BE2C (cell line): Measurements from ENCODE around the gene BNIP2.
"Not testable (repeated sequence)": the region's sequence is repeated elsewhere in the genome, so short reads cannot be mapped to it uniquely, and the experiment has no call there.

Experiments used
- DNase-seq: peaks from one replicate; pipeline ENCODE4 v3.0.0-alpha.2; 2020
- H3K27me3 ChIP-seq: fragments of 250-450 bp; sonication (Bioruptor Pico); 2 replicates; pipeline ENCODE4 v1.5.1; 2020; ENCODE audit warnings: mild to moderate bottlenecking
- H3K36me3 ChIP-seq: fragments of 250-450 bp; sonication (Bioruptor Pico); 2 replicates; pipeline ENCODE4 v1.5.1; 2020; ENCODE audit warnings: mild to moderate bottlenecking
- H3K4me1 ChIP-seq: fragments of 250-450 bp; sonication (Bioruptor Pico); 2 replicates; pipeline ENCODE4 v1.5.1; 2020
- H3K4me3 ChIP-seq: 2 replicates; pipeline ENCODE4 v1.5.1; 2011; ENCODE audit warnings: low read depth, low read length
- H3K9me3 ChIP-seq: fragments of 250-450 bp; sonication (Bioruptor Pico); 2 replicates; pipeline ENCODE4 v1.5.1; 2020
- TF ChIP-seq, protein P1 (sequence below): IDR thresholded peaks from 2 replicates; pipeline ENCODE4 v1.5.1; 2012; ENCODE audit warnings: mild to moderate bottlenecking, low read depth, low read length

Gene BNIP2

DNA sequence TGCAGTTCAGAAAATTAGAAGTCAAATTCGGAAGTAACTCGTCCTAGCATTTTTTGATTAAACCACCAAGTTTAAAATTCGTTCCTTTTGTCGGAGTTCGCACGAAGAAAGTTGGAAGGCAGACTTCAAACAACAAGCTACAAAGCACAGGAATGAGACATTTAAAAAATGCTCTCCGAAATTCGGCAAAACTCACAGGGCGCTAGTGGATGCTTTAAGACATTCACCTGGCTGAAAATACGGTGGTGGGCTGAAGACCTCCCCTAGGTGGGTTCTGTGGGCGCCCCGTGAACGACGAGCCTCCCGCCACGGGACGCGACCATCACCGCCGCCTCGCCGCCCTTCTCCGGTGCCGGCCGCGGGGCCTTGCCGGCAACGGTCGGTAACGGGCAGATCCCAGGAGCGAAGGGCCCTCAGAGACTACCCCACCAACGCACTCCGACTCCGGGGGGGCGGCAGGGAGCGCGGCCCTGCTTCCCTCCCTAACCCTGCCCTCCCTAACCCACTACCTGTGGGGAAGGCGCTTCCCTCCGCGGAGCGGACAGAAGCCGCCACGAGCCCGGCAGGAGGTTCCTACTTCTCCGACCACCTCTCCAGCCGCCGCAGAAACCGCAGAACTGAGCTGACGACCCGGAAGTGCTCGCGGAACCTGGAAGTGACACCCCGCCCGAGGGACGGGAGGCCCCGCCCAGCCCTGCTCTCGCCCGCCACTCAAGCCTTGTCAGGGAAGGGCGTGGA lies 32.1 kb downstream of the BNIP2 start, which contains the start of gene GTF2A2:
Gene GTF2A2, minus strand, starts transcription at position 619 of the 738 bp plus-strand sequence. CDS start 5,238 bp downstream, outside the sequence.
- H3K4me1 ChIP-seq, result no peaks in the 10 kb centered on the region
- no peaks in the 10 kb centered on the region for H3K9me3 ChIP-seq
- TF ChIP-seq, protein P1, sequence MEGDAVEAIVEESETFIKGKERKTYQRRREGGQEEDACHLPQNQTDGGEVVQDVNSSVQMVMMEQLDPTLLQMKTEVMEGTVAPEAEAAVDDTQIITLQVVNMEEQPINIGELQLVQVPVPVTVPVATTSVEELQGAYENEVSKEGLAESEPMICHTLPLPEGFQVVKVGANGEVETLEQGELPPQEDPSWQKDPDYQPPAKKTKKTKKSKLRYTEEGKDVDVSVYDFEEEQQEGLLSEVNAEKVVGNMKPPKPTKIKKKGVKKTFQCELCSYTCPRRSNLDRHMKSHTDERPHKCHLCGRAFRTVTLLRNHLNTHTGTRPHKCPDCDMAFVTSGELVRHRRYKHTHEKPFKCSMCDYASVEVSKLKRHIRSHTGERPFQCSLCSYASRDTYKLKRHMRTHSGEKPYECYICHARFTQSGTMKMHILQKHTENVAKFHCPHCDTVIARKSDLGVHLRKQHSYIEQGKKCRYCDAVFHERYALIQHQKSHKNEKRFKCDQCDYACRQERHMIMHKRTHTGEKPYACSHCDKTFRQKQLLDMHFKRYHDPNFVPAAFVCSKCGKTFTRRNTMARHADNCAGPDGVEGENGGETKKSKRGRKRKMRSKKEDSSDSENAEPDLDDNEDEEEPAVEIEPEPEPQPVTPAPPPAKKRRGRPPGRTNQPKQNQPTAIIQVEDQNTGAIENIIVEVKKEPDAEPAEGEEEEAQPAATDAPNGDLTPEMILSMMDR, result no peak
- peaks cover 24% of the 10 kb centered on the region for H3K36me3 ChIP-seq
- peak within 1 kb of the TSS; percentile 86 for H3K4me3 ChIP-seq
- no peaks in the 10 kb centered on the region for H3K27me3 ChIP-seq
- peak; percentile 96 for DNase-seq

DNA sequence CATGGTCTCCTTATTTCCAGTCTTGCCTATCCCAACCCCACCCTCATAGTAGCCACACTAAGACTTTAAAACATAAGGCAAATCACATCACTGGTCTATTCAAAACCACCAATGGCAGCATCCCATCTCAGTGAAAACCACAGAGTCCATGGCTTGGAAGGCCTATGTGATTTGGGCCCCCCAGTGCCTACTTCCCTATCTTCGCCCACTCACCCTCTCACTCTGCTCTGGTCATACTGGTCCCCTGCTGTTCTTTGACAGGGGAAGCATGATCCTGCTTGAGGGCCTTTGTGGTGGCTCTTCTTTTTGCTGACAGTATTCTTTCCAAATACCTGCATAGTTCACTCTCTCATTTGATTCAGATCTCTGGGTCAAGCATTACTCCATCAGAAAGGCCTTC lies 35.1 kb downstream of the BNIP2 start:
- Histone ChIP-seq H3K27me3 (no peaks in the 10 kb centered on the region), H3K4me1 (no peaks in the 10 kb centered on the region), H3K4me3 (no peak overlapping the region), H3K36me3 (peaks cover 50% of the 10 kb centered on the region), H3K9me3 (no peaks in the 10 kb centered on the region)
- DNase-seq, result no peak
- TF ChIP-seq, protein P1, result no peak

DNA sequence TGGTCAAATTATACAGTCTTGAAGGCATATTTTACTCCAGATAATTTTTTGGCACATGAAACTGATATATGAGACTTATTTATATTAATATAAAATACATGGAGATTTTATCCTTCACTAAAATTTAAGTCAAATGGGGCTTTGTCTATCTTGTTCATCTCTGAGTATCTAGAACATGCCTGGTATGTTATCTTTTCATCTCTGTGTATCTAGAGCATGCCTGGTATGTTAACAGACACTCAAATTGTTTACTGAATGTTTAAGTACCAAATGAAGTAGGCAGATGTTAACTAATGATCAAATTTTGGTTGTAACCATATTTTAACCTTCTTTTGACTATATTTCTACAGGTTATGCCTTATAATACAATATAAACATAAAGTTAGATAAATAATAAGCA lies 39.5 kb downstream of the BNIP2 start:
- H3K4me3 ChIP-seq, result no peak overlapping the region
- H3K27me3 ChIP-seq, result no peaks in the 10 kb centered on the region
- H3K9me3 ChIP-seq, result no peaks in the 10 kb centered on the region
- H3K4me1 ChIP-seq, result no peaks in the 10 kb centered on the region
- no peak for DNase-seq
- TF ChIP-seq, protein P1, result no peak
- H3K36me3 ChIP-seq, result peaks cover 63% of the 10 kb centered on the region

DNA sequence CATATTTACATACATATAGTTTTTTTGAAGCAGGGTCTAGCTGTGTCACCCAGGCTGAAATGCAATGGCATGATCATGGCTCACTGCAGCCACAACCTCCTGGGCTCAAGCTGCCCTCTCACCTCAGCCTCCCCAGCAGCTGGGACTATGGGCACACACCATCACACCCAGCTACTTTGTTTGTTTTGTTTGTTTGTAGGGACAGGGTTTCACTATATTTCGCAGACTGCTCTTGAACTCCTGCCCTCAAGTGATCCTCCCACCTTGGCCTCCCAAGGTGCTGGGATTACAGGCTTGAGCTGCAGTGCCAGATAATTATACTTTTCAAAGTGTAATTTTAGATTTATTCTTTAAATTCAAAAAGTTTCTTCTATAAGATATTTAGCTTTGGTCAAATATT lies 42.0 kb downstream of the BNIP2 start:
- Histone ChIP-seq H3K27me3 (no peaks in the 10 kb centered on the region), H3K4me3 (no peak overlapping the region), H3K36me3 (peaks cover 50% of the 10 kb centered on the region), H3K4me1 (no peaks in the 10 kb centered on the region), H3K9me3 (no peaks in the 10 kb centered on the region)
- no peak for DNase-seq
- TF ChIP-seq, protein P1, result no peak

DNA sequence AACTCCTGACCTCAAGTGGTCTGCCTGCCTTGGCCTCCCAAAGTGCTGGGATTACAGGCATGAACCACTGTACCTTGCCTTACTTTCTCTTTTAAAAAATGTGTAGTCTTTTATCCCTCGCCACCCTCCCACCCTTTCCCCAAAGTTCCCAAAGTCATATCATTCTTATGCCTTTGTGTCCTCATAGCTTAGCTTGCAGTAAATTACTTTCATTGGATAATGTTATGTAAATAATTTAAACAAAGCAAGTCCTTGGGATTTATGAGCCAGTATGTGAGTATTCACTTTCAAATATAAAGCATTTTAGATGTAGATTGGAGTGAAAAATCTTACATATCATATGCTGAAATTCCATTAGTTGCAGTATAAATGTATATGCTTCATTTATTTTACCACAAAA lies 42.8 kb downstream of the BNIP2 start:
- Histone ChIP-seq H3K36me3 (peaks cover 43% of the 10 kb centered on the region), H3K27me3 (no peaks in the 10 kb centered on the region), H3K4me3 (no peak overlapping the region), H3K4me1 (no peaks in the 10 kb centered on the region), H3K9me3 (no peaks in the 10 kb centered on the region)
- TF ChIP-seq, protein P1, result no peak
- no peak for DNase-seq

DNA sequence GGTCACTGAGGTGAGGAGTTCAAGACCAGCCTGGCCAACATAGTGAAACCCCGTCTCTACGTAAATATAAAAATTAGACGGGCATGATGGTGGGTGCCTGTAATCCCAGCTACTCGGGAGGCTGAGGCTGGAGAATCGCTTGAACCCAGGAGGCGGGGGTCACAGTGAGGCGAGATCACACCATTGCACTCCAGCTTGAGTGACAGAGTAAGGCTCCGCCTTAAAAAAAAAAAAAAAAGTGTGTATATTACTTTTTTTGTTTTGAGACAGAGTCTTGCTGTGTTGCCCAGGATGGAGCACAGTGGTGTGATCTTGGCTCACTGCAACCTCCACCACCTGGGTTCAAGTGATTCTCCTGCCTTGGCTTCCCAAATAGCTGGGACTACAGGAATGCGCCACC lies 43.3 kb downstream of the BNIP2 start:
- not testable (repeated sequence) for H3K9me3 ChIP-seq, H3K4me3 ChIP-seq, DNase-seq, H3K4me1 ChIP-seq, H3K27me3 ChIP-seq
- peaks cover 42% of the 10 kb centered on the region for H3K36me3 ChIP-seq
